Measurements from ENCODE around the gene NDRG3.

NDRG3 gene

DNA sequence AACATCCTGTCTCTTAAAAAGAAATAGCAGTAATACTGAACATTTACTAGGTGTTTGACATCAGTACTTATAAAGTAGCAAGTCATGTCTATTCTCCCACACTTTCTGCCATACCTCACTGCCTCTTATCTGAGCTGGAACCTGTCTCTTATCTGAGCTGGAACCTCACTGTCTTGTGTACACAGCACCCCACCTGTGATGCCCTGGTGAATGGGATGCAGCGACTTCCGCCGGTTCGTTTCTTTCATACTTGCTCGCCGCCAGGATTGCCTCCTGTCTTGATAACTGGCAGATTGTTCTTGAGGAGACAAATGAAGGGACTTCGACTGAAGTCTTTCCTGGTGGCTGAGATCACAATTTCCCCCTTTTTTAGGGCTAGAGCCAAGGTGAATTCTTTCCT, 24.8 kb upstream of the NDRG3 start:
- POLR2A ChIA-PET: no interaction called here
- CTCF ChIA-PET: interaction anchor here (1.4 to 3.4 kb wide), 3 partner anchors 15 to 38 kb away, joined by 3 to 12 read pairs (median 9); no protein-coding TSS in a partner anchor
- TF ChIP-seq, protein P1, sequence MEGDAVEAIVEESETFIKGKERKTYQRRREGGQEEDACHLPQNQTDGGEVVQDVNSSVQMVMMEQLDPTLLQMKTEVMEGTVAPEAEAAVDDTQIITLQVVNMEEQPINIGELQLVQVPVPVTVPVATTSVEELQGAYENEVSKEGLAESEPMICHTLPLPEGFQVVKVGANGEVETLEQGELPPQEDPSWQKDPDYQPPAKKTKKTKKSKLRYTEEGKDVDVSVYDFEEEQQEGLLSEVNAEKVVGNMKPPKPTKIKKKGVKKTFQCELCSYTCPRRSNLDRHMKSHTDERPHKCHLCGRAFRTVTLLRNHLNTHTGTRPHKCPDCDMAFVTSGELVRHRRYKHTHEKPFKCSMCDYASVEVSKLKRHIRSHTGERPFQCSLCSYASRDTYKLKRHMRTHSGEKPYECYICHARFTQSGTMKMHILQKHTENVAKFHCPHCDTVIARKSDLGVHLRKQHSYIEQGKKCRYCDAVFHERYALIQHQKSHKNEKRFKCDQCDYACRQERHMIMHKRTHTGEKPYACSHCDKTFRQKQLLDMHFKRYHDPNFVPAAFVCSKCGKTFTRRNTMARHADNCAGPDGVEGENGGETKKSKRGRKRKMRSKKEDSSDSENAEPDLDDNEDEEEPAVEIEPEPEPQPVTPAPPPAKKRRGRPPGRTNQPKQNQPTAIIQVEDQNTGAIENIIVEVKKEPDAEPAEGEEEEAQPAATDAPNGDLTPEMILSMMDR (IDR thresholded peaks at IDR 0.05; ENCODE audit: control extremely low read depth, extremely low read depth, low read depth, missing control alignments): no peak
- DNase-seq (ENCODE audit: extremely low spot score): no peak

DNA sequence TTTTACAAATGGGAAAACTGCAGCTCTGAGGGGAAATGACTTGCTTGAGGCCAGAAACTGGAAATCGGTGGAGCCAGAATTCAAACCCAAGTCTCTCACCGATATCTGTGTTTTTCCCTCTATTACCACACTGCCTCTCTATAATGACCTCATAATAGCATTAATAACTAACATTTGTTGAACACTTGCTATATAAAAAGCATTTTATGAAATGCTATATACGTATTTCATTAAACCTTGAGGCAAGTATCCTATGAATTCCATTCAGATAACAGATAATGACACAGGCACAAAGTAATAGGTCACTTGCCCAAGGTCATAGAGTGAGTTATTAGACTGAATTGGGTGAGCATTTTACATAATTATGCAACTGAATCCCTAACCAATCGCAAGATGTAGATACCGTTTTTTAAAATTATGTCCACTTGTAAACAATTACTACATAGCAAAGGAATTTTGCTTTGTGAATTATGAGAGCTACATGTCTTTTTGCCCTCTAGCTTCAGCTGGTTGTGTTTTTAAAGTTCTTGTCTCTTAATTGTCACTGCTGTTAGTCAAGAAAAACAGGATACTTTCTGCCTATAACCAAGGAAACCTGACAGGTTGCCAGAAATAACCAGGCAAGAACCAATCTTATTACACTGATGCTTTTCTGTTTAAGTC, 23.0 kb upstream of the NDRG3 start:
- TF ChIP-seq, protein P1 (IDR thresholded peaks at IDR 0.05; ENCODE audit: control extremely low read depth, extremely low read depth, low read depth, missing control alignments): no peak
- ChIA-PET CTCF (interaction anchor here (1.0 to 3.4 kb wide), 6 partner anchors 9 to 156 kb away, joined by 3 to 12 read pairs (median 6); no protein-coding TSS in a partner anchor), POLR2A (no interaction called here)
- no peak for DNase-seq (ENCODE audit: extremely low spot score)

- DNase-seq (ENCODE audit: extremely low spot score): no peak
- ChIA-PET CTCF (interaction anchor here (1.2 kb wide), 1 partner anchor 12 kb away, joined by 3 read pairs; the partner anchor contains the start of gene DSN1), POLR2A (no interaction called here)
- TF ChIP-seq, protein P1 (IDR thresholded peaks at IDR 0.05; ENCODE audit: control extremely low read depth, extremely low read depth, low read depth, missing control alignments): no peak
These were observed 15.2 kb upstream of the NDRG3 start for GRCh38 chr20:36761125-36761524.

DNA sequence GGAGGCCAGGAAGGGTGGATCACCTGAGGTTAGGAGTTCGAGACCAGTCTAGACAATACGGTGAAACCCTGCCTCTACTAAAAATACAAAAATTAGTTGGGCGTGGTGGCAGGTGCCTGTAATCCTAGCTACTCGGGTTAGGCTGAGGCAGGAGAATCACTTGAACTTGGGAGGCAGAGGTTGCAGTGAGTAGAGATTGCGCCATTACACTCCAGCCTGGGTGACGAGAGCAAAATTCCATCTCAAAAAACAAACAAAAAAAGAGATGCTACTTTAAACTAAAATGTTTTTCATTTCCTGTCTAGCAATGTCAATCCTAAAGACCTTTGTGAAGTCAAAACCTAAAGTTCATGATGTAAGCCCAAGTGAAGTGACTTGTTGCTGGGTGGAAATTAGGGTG, 14.8 kb upstream of the NDRG3 start:
- DNase-seq (ENCODE audit: extremely low spot score): no peak
- TF ChIP-seq, protein P1 (IDR thresholded peaks at IDR 0.05; ENCODE audit: control extremely low read depth, extremely low read depth, low read depth, missing control alignments): no peak
- ChIA-PET POLR2A (no interaction called here), CTCF (no interaction called here)

- DNase-seq (ENCODE audit: extremely low spot score): no peak
- CTCF ChIA-PET: interaction anchor here (1.2 to 4.5 kb wide), 4 partner anchors 8 to 16 kb away, joined by 3 to 40 read pairs (median 12); partner anchors contain the start of genes DSN1 and NDRG3
- TF ChIP-seq, protein P1 (IDR thresholded peaks at IDR 0.05; ENCODE audit: control extremely low read depth, extremely low read depth, low read depth, missing control alignments): no peak
- POLR2A ChIA-PET: no interaction called here
These were observed 12.4 kb upstream of the NDRG3 start for GRCh38 chr20:36758276-36758675.

DNA sequence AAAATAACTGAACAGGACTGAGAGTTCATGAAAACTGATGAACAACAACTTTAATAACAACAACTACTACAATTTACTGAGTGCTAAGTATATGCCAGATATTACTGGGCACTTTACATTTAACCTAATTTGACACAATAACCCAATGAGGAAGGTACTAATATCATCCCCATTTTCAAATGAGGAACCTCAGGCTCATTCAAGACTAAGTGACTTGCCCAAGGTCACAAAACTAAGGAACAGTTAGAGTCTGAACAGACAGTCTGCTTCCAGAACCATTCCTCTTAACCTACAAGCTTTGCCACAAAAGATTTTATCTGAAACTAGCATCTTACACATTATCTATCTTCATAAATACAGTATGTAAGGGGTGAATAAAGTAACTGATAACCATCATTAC, 10.6 kb upstream of the NDRG3 start:
- DNase-seq (ENCODE audit: extremely low spot score): no peak
- POLR2A ChIA-PET: no interaction called here
- CTCF ChIA-PET: interaction anchor here (0.8 to 4.5 kb wide), 6 partner anchors 11 to 317 kb away, joined by 3 to 40 read pairs (median 14); partner anchors contain the start of genes DSN1 and NDRG3
- TF ChIP-seq, protein P1 (IDR thresholded peaks at IDR 0.05; ENCODE audit: control extremely low read depth, extremely low read depth, low read depth, missing control alignments): no peak
